ENCODE measurements around the gene INTS7.
"Not testable (repeated sequence)": the region's sequence is repeated elsewhere in the genome, so short reads cannot be mapped to it uniquely, and the experiment has no call there.

Gene INTS7

DNA sequence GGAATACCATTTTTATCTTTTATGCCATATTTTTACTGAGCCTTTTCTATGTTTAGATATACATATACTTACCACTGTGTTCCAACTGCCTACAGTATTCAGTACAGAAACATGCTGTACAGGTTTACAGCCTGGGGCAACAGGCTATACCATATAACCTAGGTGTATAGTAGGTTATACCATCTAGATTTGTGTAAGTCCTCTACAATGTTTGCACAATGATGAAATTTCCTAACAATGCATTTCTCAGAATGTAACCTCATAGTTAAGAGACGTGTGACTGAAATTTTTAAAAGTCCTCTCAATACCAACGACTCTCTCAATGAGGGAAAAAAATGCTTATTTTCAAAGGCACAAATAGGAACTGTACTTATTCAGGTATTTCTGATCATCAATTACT is 21.7 kb downstream of the INTS7 start:
- Histone ChIP-seq H3K9me3 (ENCODE audit: control insufficient read depth in 5 of 5, low read length in 5 of 5) (no peaks in the 10 kb centered on the region), H3K4me3 (ENCODE audit: low read depth in 1 of 5, low read length in 5 of 5) (no peak overlapping the region), H3K27me3 (ENCODE audit: control insufficient read depth in 5 of 5, insufficient read depth in 4 of 5, low read length in 5 of 5) (no peaks in the 10 kb centered on the region), H3K27ac (ENCODE audit: low read depth, low read length) (no peak overlapping the region), H3K9ac (ENCODE audit: low read length in 5 of 5) (no peak overlapping the region), H3K36me3 (ENCODE audit: control insufficient read depth in 5 of 5, insufficient read depth in 5 of 5, low read length in 5 of 5) (peaks cover 3 to 22% (median 5%) of the 10 kb centered on the region in 5 donors), H3K4me1 (ENCODE audit: control insufficient read depth in 5 of 5, insufficient read depth in 5 of 5, low read length in 5 of 5) (no peaks in the 10 kb centered on the region)

DNA sequence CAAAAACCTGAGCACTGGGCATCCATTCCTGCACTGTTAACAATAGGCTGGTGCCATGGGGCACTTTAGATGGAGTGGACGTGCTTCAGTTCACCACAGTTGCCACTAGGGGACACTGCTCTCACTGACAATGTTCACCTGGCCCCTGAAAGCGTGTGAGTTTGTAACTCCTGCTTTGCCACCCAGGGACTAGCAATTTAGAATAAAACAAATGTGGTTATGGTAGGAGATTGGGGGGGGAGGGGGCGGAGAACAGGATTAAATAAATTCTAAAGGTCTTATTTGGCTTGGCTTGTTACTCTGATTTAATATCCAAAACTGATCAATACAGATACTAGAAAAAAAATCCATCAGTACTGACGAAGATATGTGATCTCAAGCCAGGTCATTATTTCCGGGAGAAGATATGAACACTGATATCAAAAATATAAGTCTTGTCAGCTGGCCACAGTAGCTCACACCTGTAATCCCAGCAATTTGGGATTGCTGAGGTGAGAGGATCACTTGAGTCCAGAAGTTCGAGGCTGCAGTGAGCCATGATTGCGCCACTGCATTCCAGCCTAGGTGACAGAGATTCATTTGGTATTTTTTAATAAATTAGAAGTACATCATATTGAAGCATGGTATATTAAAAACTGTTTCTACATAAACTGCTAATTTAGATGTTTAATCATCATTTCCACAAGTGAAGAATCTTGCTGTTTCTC is 23.2 kb downstream of the INTS7 start:
- Histone ChIP-seq H3K27me3 (ENCODE audit: control insufficient read depth in 5 of 5, insufficient read depth in 4 of 5, low read length in 5 of 5) (no peaks in the 10 kb centered on the region), H3K9ac (ENCODE audit: low read length in 5 of 5) (no peak overlapping the region), H3K27ac (ENCODE audit: low read depth, low read length) (no peak overlapping the region), H3K4me3 (ENCODE audit: low read depth in 1 of 5, low read length in 5 of 5) (no peak overlapping the region), H3K9me3 (ENCODE audit: control insufficient read depth in 5 of 5, low read length in 5 of 5) (no peaks in the 10 kb centered on the region), H3K4me1 (ENCODE audit: control insufficient read depth in 5 of 5, insufficient read depth in 5 of 5, low read length in 5 of 5) (no peaks in the 10 kb centered on the region), H3K36me3 (ENCODE audit: control insufficient read depth in 5 of 5, insufficient read depth in 5 of 5, low read length in 5 of 5) (peaks cover 3 to 22% (median 7%) of the 10 kb centered on the region in 5 donors)

DNA sequence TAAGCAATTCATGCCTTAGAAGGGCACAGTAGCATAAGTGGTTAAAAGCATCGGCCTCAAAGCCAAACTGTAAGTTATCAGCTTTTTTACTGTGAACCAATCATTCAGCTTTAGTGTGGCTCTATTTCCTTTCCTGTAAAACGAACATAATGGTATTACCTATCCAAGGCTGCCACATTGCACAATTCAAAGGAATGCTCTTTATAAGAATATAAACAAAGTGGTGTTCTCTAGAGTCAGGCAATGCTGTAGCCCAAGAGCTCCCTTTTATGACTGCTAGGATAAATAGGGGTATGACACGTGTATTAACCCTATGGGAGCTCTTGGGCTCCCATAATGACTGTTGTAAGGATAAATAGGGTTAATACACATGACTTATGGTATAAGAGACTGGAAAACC is 25.4 kb downstream of the INTS7 start:
- H3K36me3 ChIP-seq (ENCODE audit: control insufficient read depth in 5 of 5, insufficient read depth in 5 of 5, low read length in 5 of 5), result peaks cover 4 to 23% (median 7%) of the 10 kb centered on the region in 5 donors
- H3K9me3 ChIP-seq (ENCODE audit: control insufficient read depth in 5 of 5, low read length in 5 of 5), result no peaks in the 10 kb centered on the region
- no peak overlapping the region for H3K4me3 ChIP-seq (ENCODE audit: low read depth in 1 of 5, low read length in 5 of 5)
- H3K9ac ChIP-seq (ENCODE audit: low read length in 5 of 5), result no peak overlapping the region
- no peak overlapping the region for H3K27ac ChIP-seq (ENCODE audit: low read depth, low read length)
- H3K27me3 ChIP-seq (ENCODE audit: control insufficient read depth in 5 of 5, insufficient read depth in 4 of 5, low read length in 5 of 5), result no peaks in the 10 kb centered on the region
- no peaks in the 10 kb centered on the region for H3K4me1 ChIP-seq (ENCODE audit: control insufficient read depth in 5 of 5, insufficient read depth in 5 of 5, low read length in 5 of 5)

DNA sequence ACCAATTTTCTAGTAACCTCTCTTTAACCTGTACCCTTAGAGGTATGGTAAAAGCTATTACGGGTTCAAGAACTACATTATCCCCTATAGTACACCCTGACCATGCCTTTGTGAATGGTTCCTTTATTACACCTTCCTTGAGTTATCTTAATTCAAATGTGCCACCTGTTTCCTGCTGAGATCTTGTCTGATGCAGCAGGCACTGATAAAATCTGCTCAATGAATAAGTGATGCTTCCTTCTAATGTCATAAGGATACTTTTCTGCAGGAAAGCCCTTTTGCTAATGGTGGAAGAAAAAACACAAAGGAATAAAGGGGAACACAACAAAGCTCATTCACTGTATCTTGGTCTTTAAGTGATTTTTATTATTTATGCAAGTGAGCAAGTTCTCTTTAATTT is 25.8 kb downstream of the INTS7 start:
- Histone ChIP-seq H3K4me1 (ENCODE audit: control insufficient read depth in 5 of 5, insufficient read depth in 5 of 5, low read length in 5 of 5) (no peaks in the 10 kb centered on the region), H3K9ac (ENCODE audit: low read length in 5 of 5) (no peak overlapping the region), H3K36me3 (ENCODE audit: control insufficient read depth in 5 of 5, insufficient read depth in 5 of 5, low read length in 5 of 5) (peaks cover 4 to 24% (median 8%) of the 10 kb centered on the region in 5 donors), H3K27ac (ENCODE audit: low read depth, low read length) (no peak overlapping the region), H3K27me3 (ENCODE audit: control insufficient read depth in 5 of 5, insufficient read depth in 4 of 5, low read length in 5 of 5) (no peaks in the 10 kb centered on the region), H3K4me3 (ENCODE audit: low read depth in 1 of 5, low read length in 5 of 5) (no peak overlapping the region), H3K9me3 (ENCODE audit: control insufficient read depth in 5 of 5, low read length in 5 of 5) (no peaks in the 10 kb centered on the region)

DNA sequence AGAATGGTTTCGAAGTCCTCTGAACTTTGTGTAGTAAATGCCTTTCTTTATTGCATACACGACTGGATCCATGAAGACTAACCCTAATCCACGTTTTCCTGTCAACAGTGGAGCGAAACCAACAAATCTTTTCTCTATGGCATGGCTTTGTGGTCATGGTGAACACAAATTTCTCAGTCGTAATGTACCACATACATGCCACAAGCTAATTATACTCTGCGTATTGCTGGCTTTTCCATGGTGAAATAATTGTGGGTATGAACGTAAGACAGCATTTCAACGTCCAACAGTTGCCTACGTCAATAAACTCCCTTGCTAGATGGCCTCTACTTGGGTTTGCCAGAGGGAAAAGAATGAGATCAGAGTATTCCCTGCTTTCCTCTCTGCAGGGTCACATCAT is 27.5 kb downstream of the INTS7 start:
- Histone ChIP-seq H3K9me3 (ENCODE audit: control insufficient read depth in 5 of 5, low read length in 5 of 5) (no peaks in the 10 kb centered on the region), H3K4me3 (ENCODE audit: low read depth in 1 of 5, low read length in 5 of 5) (no peak overlapping the region), H3K36me3 (ENCODE audit: control insufficient read depth in 5 of 5, insufficient read depth in 5 of 5, low read length in 5 of 5) (peaks cover 4 to 24% (median 8%) of the 10 kb centered on the region in 5 donors), H3K9ac (ENCODE audit: low read length in 5 of 5) (no peak overlapping the region), H3K27me3 (ENCODE audit: control insufficient read depth in 5 of 5, insufficient read depth in 4 of 5, low read length in 5 of 5) (no peaks in the 10 kb centered on the region), H3K4me1 (ENCODE audit: control insufficient read depth in 5 of 5, insufficient read depth in 5 of 5, low read length in 5 of 5) (no peaks in the 10 kb centered on the region), H3K27ac (ENCODE audit: low read depth, low read length) (no peak overlapping the region)

DNA sequence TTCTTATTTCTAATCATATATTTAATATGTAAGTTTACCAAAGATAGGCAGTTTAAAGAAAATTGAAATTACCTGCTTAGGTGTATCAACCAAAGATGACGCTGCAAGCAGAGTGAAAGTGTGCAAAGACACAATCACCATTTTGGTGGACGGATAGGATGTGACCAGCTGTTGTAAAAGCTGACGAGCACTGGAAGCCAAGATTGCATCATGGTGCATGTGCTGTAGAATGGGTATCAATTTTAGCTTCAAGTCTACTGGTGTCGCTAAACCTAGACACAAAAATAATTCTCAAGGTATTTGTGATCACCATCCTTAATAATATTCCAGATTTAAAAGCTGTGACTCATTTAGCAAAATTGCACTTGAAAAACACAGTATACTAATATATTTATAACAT is 28.2 kb downstream of the INTS7 start:
- Histone ChIP-seq H3K36me3 (ENCODE audit: control insufficient read depth in 5 of 5, insufficient read depth in 5 of 5, low read length in 5 of 5) (peaks cover 4 to 24% (median 8%) of the 10 kb centered on the region in 5 donors), H3K4me3 (ENCODE audit: low read depth in 1 of 5, low read length in 5 of 5) (no peak overlapping the region), H3K27ac (ENCODE audit: low read depth, low read length) (no peak overlapping the region)

DNA sequence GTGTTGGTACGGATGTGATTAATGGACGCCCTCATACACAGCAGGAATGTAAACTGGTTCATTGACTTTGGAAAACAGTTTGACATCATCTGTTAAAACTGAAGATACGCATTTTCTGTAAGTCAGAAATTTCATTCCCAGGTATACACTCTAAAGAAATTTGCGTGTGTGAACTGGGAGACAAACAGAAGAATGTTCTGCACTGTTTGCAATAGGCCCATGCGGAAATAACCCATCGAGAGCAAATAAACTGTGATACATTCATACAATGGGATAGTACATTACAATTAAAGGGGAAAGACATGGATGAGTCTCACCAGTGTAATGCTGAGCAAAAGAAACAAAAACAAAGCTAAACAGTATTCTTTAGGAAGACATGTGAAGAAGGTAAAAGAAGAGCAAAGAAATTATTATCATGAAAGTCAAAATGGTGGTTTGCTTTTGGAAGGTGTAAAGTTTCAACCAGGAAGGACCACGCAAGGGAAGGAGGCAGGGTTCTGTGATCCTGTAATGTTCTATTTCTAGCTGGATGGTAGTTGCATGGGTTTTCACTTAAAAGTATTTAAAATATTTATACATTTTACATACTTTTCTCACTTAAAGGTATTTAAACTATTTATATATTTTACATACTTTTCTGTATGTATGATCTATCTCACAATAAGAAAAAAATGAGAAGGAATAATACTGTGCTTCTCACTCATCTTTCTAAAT is 30.3 kb downstream of the INTS7 start:
- no peaks in the 10 kb centered on the region for H3K27me3 ChIP-seq (ENCODE audit: control insufficient read depth in 5 of 5, insufficient read depth in 4 of 5, low read length in 5 of 5)
- no peak overlapping the region for H3K4me3 ChIP-seq (ENCODE audit: low read depth in 1 of 5, low read length in 5 of 5)
- H3K27ac ChIP-seq (ENCODE audit: low read depth, low read length), result no peak overlapping the region
- peaks cover 4 to 22% (median 8%) of the 10 kb centered on the region in 5 donors for H3K36me3 ChIP-seq (ENCODE audit: control insufficient read depth in 5 of 5, insufficient read depth in 5 of 5, low read length in 5 of 5)
- no peaks in the 10 kb centered on the region for H3K9me3 ChIP-seq (ENCODE audit: control insufficient read depth in 5 of 5, low read length in 5 of 5)
- H3K4me1 ChIP-seq (ENCODE audit: control insufficient read depth in 5 of 5, insufficient read depth in 5 of 5, low read length in 5 of 5), result no peaks in the 10 kb centered on the region
- H3K9ac ChIP-seq (ENCODE audit: low read length in 5 of 5), result no peak overlapping the region

More for the DNA sequence above, 28.2 kb downstream of the INTS7 start:
- Histone ChIP-seq H3K9ac (ENCODE audit: low read length in 5 of 5) (no peak overlapping the region), H3K4me1 (ENCODE audit: control insufficient read depth in 5 of 5, insufficient read depth in 5 of 5, low read length in 5 of 5) (no peaks in the 10 kb centered on the region), H3K9me3 (ENCODE audit: control insufficient read depth in 5 of 5, low read length in 5 of 5) (no peaks in the 10 kb centered on the region), H3K27me3 (ENCODE audit: control insufficient read depth in 5 of 5, insufficient read depth in 4 of 5, low read length in 5 of 5) (no peaks in the 10 kb centered on the region)

DNA sequence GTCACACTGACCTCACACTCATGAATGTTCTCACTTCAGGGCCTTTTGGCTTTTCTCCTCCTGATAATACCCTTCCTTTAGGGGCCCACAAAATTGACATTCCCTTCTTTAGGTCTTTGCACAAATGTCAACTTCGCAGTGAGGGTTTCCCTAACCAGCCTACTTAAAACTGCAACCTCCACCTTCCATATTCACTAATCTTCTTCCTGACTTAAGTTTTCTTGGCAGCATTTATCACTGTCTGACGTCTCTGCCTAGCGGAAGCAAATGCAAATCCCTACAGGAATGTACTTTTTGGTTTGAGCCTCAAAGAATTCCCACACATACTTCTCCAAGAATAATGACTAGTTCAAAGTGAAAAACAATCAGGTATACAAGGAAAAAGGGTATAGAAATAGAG is 32.8 kb downstream of the INTS7 start:
- H3K9ac ChIP-seq (ENCODE audit: low read length in 5 of 5), result no peak overlapping the region
- H3K4me3 ChIP-seq (ENCODE audit: low read depth in 1 of 5, low read length in 5 of 5), result no peak overlapping the region
- no peak overlapping the region for H3K27ac ChIP-seq (ENCODE audit: low read depth, low read length)
- no peaks in the 10 kb centered on the region for H3K9me3 ChIP-seq (ENCODE audit: control insufficient read depth in 5 of 5, low read length in 5 of 5)
- peaks cover 3 to 19% (median 7%) of the 10 kb centered on the region in 5 donors for H3K36me3 ChIP-seq (ENCODE audit: control insufficient read depth in 5 of 5, insufficient read depth in 5 of 5, low read length in 5 of 5)
- H3K27me3 ChIP-seq (ENCODE audit: control insufficient read depth in 5 of 5, insufficient read depth in 4 of 5, low read length in 5 of 5), result no peaks in the 10 kb centered on the region
- H3K4me1 ChIP-seq (ENCODE audit: control insufficient read depth in 5 of 5, insufficient read depth in 5 of 5, low read length in 5 of 5), result no peaks in the 10 kb centered on the region

DNA sequence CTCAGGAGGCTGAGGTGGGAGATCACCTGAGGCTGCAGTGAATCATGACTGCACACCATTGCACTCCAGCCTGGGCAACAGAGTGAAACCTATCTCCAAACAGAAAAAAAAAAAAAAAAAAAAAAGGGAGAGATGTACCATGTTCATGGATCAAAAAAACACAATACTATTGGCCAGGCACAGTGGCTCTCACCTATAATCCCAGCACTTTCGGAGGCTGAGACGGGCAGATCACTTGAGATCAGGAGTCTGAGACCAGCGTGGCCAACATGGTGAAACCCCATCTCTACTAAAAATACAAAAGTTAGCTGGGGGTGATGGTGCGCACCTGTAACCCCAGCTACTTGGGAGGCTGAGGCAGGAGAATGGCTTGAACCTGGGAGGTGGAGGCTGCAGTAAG is 37.9 kb downstream of the INTS7 start:
- H3K27me3 ChIP-seq (ENCODE audit: control insufficient read depth in 5 of 5, insufficient read depth in 4 of 5, low read length in 5 of 5); H3K4me1 ChIP-seq (ENCODE audit: control insufficient read depth in 5 of 5, insufficient read depth in 5 of 5, low read length in 5 of 5); H3K4me3 ChIP-seq (ENCODE audit: low read depth in 1 of 5, low read length in 5 of 5); H3K9ac ChIP-seq (ENCODE audit: low read length in 5 of 5); H3K27ac ChIP-seq (ENCODE audit: low read depth, low read length); H3K9me3 ChIP-seq (ENCODE audit: control insufficient read depth in 5 of 5, low read length in 5 of 5); H3K36me3 ChIP-seq (ENCODE audit: control insufficient read depth in 5 of 5, insufficient read depth in 5 of 5, low read length in 5 of 5): not testable (repeated sequence)

DNA sequence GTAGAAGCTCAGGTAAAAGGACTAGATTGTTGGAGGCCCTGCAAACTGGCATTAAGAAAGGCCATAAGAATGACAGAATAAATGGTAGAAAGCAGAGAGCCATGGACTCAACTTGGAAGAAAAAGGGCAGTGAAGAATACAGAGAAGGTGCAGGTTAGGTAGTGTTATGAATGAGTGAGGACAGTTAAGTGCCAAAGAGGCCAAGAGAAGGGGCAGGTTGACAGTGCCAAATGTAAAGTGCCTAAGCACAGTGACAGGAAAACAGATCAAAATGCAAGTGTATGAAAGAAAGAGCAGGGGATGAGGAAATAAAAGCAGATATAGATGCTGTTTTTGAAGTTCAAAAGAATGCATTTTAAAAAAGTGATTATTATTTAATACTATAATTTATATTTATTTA is 43.7 kb downstream of the INTS7 start:
- H3K36me3 ChIP-seq (ENCODE audit: control insufficient read depth in 5 of 5, insufficient read depth in 5 of 5, low read length in 5 of 5), result peaks cover 0 to 11% (median 4%) of the 10 kb centered on the region in 5 donors
- H3K9ac ChIP-seq (ENCODE audit: low read length in 5 of 5), result no peak overlapping the region
- H3K9me3 ChIP-seq (ENCODE audit: control insufficient read depth in 5 of 5, low read length in 5 of 5), result no peaks in the 10 kb centered on the region
- no peak overlapping the region for H3K27ac ChIP-seq (ENCODE audit: low read depth, low read length)
- H3K4me3 ChIP-seq (ENCODE audit: low read depth in 1 of 5, low read length in 5 of 5), result no peak overlapping the region
- no peaks in the 10 kb centered on the region for H3K27me3 ChIP-seq (ENCODE audit: control insufficient read depth in 5 of 5, insufficient read depth in 4 of 5, low read length in 5 of 5)
- H3K4me1 ChIP-seq (ENCODE audit: control insufficient read depth in 5 of 5, insufficient read depth in 5 of 5, low read length in 5 of 5), result no peaks in the 10 kb centered on the region

Measured in subcutaneous abdominal adipose tissue (tissue), 5 donors.